ENCODE measurements around the gene FEZF1. TPM values are rescaled to one million over a fixed set of nuclear protein-coding genes. Genes with fewer than 3 reads are reported as not detected.
A peak's percentile ranks its signal among the peaks of the same experiment; 100 is the strongest.

Gene FEZF1
- total and polyA plus RNA-seq, 4 donors, result 0.04 to 0.18 TPM; not detected in 2

DNA sequence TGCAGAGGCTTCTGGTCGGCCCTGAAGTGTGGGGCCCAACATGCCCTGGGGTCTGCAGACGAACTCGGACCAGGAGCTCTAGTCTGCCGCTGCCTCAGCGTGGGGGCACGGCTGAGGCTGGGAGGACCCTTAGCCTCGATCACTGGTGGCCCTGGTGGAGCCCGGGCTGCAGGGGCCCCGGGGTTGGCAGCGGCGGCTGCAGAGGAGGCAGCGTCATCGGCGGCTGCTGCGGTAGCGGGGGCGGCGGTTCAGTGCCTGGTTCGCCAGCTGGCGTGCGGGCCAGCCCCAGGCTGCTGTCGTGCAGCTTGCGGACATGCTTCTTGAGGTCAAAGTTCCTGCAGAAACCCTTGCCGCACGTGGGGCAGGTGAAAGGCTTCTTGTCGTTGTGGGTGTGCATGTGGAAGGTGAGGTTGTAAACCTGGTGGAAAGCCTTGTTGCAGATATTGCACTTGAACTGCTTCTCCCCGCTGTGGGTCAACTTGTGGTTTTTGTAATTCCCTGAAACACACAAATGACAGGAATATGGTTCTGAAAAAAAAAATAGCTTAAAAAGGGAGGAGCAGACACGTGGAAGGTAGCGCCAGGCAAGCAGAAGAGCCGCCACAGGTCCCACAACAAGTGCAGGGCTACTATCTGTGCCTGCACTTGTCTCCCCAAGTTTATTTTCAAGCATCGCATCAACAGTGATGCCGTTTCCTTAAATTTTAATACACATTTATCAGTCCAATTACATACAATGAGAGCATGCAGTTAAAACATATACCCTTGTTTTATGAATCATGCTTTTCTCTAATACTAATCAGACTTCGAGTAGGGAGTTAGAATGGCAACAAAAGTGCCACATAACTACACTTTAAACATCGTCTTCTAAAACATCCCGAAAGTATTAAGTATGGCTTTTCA, 2.4 kb downstream of the FEZF1 start:
- no peaks in the 10 kb centered on the region for H3K36me3 ChIP-seq (ENCODE audit: control insufficient read depth in 4 of 4, insufficient read depth in 4 of 4, low read length in 4 of 4)
- no peak overlapping the region for H3K27ac ChIP-seq (ENCODE audit: low read depth in 1 of 2, low read length in 1 of 2)
- no peak for ATAC-seq (ENCODE audit: insufficient read depth, low FRiP score)
- H3K27me3 ChIP-seq (ENCODE audit: control insufficient read depth in 3 of 3, insufficient read depth in 3 of 3, low read length in 2 of 3), result peaks cover 11 to 97% (median 90%) of the 10 kb centered on the region in 3 donors
- DNase-seq, result peak in 2 of 3 donors; percentile 24 to 38
- WGBS, 2 donors, result 7 to 11% methylated on average over 35 of the region's 35 CpGs
- H3K4me3 ChIP-seq, result no peak overlapping the region
- H3K4me1 ChIP-seq (ENCODE audit: control insufficient read depth in 5 of 5, insufficient read depth in 5 of 5, low read length in 5 of 5), result peaks cover 0 to 30% (median 14%) of the 10 kb centered on the region in 5 donors
- H3K9ac ChIP-seq (ENCODE audit: insufficient read depth in 1 of 2, low read length in 2 of 2), result no peak overlapping the region
- no peak for TF ChIP-seq CTCF (IDR thresholded peaks at IDR 0.05; ENCODE audit: control extremely low read depth, extremely low read depth)
- peaks cover 0 to 18% (median 0%) of the 10 kb centered on the region in 4 donors for H3K9me3 ChIP-seq (ENCODE audit: control insufficient read depth in 4 of 4, insufficient read depth in 3 of 4, low read length in 3 of 4)

GRCh38 chr7:122300956-122301833, 3.4 kb downstream of the FEZF1 start:
- peaks cover 11 to 95% (median 83%) of the 10 kb centered on the region in 3 donors for H3K27me3 ChIP-seq (ENCODE audit: control insufficient read depth in 3 of 3, insufficient read depth in 3 of 3, low read length in 2 of 3)
- no peaks in the 10 kb centered on the region for H3K36me3 ChIP-seq (ENCODE audit: control insufficient read depth in 4 of 4, insufficient read depth in 4 of 4, low read length in 4 of 4)
- peaks cover 0 to 18% (median 0%) of the 10 kb centered on the region in 4 donors for H3K9me3 ChIP-seq (ENCODE audit: control insufficient read depth in 4 of 4, insufficient read depth in 3 of 4, low read length in 3 of 4)
- ATAC-seq (ENCODE audit: insufficient read depth, low FRiP score), result no peak
- H3K4me3 ChIP-seq, result no peak overlapping the region
- peaks cover 0 to 27% (median 13%) of the 10 kb centered on the region in 5 donors for H3K4me1 ChIP-seq (ENCODE audit: control insufficient read depth in 5 of 5, insufficient read depth in 5 of 5, low read length in 5 of 5)
- 15 to 18% methylated on average over 11 of the region's 11 CpGs for WGBS, 2 donors
- H3K27ac ChIP-seq (ENCODE audit: low read depth in 1 of 2, low read length in 1 of 2), result no peak overlapping the region
- no peak overlapping the region for H3K9ac ChIP-seq (ENCODE audit: insufficient read depth in 1 of 2, low read length in 2 of 2)
- no peak for TF ChIP-seq CTCF (IDR thresholded peaks at IDR 0.05; ENCODE audit: control extremely low read depth, extremely low read depth)
- peak in 1 of 3 donors; percentile 34 for DNase-seq

DNA sequence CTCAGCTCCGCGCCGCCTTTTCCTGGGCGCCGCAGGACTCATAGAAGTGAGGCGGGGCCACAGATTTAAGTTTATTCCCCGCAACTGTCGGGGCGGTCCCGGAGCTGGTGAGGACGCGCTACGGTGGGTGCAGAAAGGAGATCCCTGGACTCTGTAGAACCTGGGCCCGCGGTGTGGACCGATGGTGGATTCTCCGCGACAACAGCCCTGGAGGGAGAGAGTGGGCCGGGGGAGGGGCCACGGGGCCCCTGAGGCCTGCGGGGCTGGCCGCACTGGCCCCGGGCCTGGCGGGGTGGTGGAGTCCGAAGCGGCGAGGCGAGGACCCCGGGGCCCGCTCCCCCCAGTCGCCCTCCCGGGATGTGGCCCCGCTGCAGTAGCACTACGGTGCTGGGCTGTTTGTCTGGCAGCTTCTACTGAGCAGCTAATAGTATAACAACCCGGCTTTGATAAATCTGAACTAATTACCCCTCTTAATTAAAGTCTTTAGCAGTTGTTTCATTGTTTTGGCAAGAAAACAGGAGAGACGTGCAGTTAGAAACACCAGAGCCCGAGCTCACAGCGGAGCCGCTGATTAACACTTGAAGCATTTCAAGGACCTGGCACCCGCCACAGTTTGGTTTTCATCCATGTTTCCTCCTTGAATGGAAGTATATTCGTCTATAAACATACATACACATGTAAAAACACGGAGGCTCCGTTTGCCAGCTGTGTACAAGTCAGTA, 4.2 kb downstream of the FEZF1 start:
- Histone ChIP-seq H3K4me3 (no peak overlapping the region), H3K27ac (ENCODE audit: low read depth in 1 of 2, low read length in 1 of 2) (no peak overlapping the region), H3K9ac (ENCODE audit: insufficient read depth in 1 of 2, low read length in 2 of 2) (no peak overlapping the region), H3K9me3 (ENCODE audit: control insufficient read depth in 4 of 4, insufficient read depth in 3 of 4, low read length in 3 of 4) (peaks cover 0 to 16% (median 0%) of the 10 kb centered on the region in 4 donors), H3K27me3 (ENCODE audit: control insufficient read depth in 3 of 3, insufficient read depth in 3 of 3, low read length in 2 of 3) (peaks cover 8 to 95% (median 84%) of the 10 kb centered on the region in 3 donors), H3K36me3 (ENCODE audit: control insufficient read depth in 4 of 4, insufficient read depth in 4 of 4, low read length in 4 of 4) (no peaks in the 10 kb centered on the region), H3K4me1 (ENCODE audit: control insufficient read depth in 5 of 5, insufficient read depth in 5 of 5, low read length in 5 of 5) (peaks cover 0 to 20% (median 8%) of the 10 kb centered on the region in 5 donors)
- DNase-seq (peak in 2 of 3 donors; percentile 40 to 49), ATAC-seq (ENCODE audit: insufficient read depth, low FRiP score) (no peak)
- WGBS, 2 donors, result 5 to 9% methylated on average over 43 of the region's 43 CpGs
- no peak for TF ChIP-seq CTCF (IDR thresholded peaks at IDR 0.05; ENCODE audit: control extremely low read depth, extremely low read depth)
